NCI-H187 treated with DMSO at 0.1 percent for 48 hours (cell line): ENCODE results near the gene MCRIP2.

ENCODE experiments used
- DNase-seq: peaks from one replicate; lab custom pipeline; 2025; lab: John Stamatoyannopoulos, UW

MCRIP2 gene

DNA sequence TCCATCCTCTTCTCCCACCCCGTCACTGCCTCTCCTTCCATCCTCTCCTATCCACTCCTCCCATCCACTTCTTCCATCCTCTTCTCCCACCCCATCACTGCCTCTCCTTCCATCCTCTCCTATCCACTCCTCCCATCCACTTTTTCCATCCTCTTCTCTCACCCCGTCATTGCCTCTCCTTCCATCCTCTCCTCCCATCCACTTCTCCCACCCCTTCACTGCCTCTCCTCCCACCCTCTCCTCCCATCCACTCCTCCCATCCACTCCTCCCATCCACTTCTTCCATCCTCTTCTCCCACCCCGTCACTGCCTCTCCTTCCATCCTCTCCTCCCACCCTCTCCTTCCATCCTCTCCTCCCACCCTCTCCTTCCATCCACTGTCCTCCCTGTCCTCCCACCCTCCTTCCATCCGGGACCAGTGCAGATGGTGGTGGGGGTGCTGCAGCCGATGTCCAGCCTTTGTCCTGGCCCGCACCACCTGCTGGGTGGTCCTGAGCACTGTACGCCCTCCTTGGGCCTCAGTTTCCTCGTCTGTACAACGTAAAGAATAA, 9.7 kb upstream of the MCRIP2 start:
- DNase-seq, result no peak

DNA sequence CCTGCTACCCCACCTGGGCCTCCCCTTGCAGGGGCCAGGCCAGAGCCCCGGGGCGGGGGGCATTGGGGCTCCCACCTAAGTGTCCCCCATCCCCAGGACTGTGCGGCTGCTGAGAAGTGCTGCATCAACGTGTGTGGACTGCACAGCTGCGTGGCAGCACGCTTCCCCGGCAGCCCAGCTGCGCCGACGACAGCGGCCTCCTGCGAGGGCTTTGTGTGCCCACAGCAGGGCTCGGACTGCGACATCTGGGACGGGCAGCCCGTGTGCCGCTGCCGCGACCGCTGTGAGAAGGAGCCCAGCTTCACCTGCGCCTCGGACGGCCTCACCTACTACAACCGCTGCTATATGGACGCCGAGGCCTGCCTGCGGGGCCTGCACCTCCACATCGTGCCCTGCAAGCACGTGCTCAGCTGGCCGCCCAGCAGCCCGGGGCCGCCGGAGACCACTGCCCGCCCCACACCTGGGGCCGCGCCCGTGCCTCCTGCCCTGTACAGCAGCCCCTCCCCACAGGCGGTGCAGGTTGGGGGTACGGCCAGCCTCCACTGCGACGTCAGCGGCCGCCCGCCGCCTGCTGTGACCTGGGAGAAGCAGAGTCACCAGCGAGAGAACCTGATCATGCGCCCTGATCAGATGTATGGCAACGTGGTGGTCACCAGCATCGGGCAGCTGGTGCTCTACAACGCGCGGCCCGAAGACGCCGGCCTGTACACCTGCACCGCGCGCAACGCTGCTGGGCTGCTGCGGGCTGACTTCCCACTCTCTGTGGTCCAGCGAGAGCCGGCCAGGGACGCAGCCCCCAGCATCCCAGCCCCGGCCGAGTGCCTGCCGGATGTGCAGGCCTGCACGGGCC, 8.9 kb upstream of the MCRIP2 start:
- no peak for DNase-seq

DNA sequence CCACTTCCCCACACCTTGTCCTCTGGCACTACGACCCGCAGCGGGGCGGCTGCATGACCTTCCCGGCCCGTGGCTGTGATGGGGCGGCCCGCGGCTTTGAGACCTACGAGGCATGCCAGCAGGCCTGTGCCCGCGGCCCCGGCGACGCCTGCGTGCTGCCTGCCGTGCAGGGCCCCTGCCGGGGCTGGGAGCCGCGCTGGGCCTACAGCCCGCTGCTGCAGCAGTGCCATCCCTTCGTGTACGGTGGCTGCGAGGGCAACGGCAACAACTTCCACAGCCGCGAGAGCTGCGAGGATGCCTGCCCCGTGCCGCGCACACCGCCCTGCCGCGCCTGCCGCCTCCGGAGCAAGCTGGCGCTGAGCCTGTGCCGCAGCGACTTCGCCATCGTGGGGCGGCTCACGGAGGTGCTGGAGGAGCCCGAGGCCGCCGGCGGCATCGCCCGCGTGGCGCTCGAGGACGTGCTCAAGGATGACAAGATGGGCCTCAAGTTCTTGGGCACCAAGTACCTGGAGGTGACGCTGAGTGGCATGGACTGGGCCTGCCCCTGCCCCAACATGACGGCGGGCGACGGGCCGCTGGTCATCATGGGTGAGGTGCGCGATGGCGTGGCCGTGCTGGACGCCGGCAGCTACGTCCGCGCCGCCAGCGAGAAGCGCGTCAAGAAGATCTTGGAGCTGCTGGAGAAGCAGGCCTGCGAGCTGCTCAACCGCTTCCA, 8.1 kb upstream of the MCRIP2 start:
- DNase-seq, result no peak

DNA sequence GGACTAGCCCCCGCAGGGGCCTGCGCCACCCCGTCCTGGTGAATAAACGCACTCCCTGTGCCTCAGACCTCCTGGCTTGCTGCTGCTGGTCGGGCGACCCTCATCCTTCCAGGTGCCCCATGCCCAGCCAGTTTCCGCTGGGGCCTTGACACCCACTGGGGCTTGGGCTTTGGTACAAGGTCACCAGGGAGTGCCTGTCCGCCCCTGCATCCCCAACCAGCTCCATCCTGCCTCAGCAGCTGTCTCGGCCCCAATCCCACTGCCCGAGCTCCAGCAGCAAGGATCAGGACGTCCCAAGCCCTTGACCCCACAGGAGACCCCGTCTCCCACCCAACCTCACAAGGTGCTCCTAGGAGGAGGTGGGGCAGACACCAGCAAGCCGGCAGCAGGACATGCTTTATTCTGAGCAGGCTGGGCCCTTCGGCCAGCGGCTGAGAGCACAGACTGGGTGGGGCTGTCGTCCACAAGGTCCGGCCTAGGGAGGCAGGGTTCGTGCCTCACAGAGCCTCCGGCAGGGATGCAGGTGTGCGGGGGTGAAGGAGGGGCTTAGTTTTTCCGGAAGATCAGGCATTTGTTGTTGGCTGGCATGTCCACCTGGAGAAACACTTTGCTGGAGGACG, 7.5 kb upstream of the MCRIP2 start:
- no peak for DNase-seq

DNA sequence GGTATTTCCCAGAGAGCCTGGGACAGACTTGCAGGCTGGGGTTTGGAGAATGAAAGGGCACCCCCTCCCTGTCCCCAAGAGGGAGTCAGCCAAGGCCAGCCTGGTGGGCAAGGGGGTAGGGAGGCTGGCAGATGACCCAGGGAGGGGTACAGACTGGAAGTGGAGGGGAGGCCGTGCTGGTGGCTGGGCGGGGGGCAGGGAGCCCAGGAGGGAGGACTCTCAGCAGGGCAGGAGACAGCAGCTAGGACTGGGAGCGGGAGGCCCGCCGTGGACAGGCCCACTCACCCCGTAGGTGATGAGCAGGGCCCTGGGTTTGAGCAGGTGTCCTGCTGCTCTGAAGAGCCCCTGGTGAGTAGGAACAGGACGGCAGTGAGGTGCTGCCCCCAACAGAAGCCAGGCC, 6.6 kb upstream of the MCRIP2 start:
- DNase-seq, result no peak

DNA sequence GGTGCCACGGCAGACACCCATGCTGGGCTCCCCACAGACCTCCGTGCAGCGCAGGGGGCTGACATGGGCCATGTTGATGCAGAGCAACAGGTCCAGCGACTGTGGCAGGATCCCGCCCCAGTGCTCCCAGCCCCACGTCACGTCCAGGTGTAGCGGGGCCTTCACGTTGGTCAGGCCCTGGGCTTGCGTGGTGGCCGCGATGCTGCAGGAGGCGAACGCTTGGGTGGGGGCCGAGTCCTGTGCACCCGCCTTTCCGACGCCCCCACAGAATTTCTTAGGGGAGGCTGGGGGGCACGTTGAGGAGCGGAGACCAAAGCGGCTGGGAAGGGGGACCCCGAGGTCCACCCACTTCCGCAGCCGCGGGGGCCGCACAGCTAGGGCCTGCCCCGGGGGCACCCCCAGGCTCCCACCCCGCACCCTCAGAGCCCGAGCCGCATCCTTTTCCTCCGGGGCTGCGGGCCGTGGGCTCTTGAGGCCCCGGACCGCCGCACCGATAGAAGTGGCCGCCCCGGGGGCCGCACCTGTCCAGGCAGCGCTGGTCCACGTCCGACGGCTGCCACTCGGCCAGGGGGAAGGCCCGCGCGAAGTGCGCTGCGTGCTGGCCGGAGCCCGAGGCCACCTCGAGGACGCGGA, 5.9 kb upstream of the MCRIP2 start:
- DNase-seq, result no peak

DNA sequence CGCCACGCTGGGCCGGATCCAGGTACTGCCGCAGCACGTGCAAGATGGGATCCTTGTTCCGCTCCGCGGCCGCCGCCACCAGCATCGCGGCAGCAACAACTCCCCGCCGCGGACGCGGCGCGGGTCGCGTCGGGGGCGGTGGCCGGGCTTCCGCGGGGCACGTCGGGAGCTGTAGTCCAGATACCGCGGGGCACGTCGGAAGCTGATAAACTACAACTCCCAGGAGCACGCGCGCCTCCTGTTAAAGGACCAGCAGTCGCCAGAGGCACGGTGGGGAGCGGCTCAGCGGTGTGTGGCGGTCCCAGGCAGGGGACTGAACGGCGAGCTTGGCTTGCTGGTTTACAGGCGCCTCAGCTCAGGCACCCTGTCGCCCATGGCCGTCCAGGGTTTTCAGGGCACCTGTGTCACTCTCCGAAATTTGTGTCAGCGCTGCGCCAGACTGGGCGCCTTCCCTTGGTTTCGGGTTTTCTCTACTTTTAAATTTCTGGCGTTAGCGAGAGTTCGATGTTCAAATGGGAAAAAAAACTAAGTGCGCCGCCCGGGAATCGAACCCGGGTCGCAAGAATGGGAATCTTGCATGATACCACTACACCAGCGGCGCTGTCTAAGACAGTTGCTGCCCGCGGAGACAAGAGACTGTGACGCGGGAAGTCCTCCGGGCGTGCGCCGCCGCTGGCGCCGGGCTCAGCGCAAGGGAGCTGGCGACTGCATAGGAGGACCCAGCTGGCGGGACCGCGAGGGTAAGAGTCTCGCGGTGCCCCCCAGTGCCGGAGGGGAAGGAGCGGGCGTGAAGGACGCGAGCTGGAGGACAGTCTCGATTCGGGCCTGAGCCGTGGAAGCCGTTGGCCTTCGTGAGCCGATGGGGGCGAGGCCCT, 5.2 kb upstream of the MCRIP2 start, which contains the start of gene METTL26:
Gene METTL26, minus strand, starts transcription at position 100 of the 875 bp plus-strand sequence. Its CDS starts 15 bp downstream, at position 85.
- peak; percentile 77 for DNase-seq

DNA sequence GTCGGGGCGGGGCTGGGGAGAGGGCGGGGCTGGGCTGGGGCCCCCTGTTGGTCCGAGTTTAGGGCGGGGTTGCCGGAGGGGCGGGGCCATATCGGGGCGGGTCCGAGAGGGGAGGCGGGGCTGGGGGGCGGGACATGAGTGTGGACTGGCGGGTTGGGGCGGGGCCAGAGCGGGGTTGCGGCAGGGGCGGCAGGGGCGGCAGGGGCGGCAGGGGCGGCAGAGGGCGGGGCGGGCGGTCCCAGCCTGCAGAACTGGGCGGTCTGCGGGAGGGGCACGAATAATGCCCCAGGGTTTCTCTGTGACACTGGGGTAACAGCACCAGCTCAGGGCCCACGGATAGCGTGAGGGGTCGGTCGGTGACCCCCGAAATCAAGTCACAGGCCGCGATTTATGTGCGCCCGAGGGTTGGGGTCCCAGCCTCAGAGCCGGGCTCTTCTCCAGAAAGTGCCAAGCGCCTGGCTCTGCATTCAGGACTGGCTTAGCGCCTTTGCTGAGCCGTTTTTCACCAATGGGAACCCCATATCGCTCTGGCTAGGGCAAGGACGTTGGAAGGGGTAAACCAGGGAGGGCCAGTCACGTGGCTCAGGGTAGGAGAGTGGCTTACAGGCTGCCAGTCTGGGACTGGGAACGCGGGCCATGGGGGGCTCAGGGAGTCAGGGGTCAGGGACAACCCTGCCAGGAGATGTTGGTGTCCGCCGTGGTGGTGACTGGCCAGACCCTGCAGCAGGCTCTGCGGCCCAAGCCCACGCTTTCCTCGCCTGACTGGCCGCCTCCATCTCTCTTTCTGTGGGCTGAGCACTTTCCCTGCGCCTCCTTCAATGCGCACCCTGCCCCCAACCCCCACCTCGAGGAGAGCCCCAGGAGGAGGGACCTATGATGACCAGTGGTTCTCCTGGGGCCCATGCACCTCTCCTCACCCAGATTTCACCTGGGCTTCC, 4.3 kb upstream of the MCRIP2 start:
- peak; percentile 56 for DNase-seq

DNA sequence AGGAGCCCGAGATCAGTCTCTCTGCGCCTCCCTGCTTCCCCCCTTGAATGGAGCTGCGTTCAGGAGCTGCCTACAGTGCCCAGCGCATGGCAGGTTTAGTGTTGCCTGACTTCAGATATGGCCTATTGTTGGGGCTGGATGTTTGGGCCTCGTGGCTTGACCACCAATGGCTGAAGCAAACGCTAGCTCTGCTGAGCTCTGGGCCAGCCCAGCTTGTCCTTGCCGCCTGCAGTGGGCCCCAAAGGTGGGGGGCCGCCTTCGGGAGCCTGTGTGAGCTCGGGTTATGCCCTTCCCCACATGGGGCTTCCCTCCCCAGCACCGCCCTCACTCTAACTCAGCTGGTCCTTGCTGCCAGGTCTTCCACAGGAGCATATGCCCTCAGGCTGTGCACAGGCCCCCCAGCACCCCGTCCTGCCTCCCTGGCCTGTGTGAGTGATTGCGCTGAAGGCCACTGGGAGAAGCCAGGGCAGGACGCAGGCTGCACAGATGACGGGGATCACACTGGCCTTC, 3.5 kb upstream of the MCRIP2 start:
- DNase-seq, result no peak

DNA sequence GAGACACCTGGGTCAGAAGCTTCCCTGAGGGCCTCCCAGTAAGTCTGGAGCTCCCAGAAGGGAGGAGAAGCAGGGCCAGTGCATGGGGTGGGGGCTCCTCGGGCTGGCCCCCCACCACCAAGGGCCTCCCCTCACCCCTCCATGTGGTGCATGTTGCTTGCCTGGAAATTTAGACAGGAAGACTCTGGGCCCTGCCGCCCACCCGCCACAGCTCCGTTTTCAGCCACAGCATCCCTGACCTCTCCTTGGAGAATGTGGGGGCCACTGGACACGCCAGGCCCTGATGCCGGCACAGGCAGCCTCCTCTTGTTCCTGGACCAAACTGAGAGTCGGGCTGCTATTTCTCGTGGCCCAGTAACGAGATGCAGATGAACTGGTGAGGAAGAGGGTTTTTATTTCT, 2.8 kb upstream of the MCRIP2 start:
- no peak for DNase-seq

DNA sequence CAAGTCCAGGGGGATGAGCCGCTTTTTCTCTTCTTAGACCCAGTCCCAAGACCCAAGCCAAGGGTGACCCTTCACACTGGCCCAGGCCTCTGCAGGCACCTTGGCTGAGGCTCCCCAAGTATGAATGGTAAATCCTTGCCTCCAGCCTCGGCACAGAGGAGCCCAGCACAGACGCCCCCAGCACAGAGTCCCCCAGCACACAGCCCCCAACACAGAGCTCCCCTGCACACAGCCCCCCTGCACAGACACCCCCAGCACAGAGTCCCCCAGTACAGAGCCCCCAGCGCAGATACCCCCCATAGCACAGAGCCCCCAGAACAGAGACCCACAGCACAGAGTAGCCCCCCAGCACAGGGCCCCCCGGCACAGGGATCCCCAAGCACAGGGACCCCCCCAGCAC, 1.0 kb upstream of the MCRIP2 start:
- DNase-seq, result no peak

DNA sequence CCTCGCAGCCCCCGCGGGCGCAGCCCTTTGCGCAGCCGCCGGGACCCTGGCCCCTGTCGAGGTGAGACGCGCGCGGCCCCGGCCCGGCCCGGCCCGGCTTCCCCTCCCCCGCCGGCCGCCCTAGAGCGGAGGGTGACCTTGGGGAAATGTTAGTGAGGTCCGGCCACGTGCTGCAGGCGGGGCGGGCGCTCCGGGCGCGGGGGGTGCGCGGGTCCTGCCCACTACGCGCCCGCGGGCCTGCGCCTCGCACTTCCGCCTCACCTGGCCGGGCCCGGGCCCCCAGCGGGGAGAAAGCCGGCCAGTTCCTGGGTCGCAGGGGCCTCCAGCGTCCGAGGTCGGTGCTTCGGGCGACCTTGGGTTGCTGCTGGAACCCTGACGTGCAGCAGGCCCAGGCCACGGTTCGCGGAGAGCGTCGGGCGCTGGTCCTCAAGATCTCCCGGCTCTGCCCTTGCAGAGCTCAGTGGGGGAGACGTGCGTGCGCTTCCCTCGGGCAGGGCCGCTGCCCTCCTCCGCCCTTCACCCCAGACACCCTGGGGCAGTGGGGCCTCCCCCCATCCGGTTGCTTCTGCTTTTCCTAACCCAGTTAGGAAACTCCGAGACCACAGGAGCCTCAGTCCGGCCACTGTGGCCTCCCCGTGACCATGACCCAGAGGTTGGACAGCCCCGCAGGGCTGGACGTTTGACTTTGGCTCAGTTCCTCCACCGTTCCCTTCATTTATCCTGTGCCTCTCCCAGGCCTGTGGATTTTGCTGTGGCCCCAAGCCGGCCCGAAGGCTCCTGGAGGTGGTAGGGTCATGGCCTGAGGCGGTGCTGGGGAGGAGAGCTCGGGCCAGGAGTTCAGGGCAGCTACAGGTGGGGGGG, 791 bp downstream of the MCRIP2 start:
- no peak for DNase-seq

DNA sequence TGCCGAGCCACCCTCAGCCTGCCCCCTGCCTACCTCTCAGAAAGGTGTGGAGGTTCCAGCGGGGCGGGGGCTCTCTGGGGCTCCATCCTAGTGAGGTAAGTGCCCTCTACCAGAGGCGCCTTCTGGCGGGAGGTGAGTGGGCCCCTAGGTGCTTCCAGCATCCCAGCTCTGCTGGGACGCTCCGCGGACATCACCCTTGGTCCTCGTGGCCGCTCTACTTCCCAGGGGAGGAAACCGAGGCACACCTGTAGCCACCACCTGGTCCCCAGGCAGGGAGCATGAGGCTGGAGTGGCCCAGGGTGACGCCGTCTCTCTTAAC, 1.4 kb downstream of the MCRIP2 start:
- no peak for DNase-seq

DNA sequence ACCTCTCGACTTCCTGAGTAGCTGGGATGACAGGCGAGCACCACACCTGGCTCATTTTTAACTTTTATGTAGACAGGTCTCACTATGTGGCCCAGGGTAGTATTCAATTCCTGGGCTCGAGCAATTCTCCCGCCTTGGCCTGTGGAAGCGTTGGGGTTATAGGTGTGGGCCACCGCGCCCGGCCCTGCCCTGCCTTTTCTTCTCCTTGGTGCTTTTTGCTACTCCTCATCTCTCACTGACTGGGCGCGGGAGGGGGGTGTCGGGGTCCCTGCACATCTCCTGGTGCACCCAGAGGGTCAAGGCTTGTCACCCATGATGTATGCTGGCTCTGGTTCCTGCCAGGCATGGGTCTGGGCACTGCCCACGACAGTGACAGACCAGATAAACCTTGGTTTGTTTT, 2.9 kb downstream of the MCRIP2 start:
- DNase-seq, result no peak

DNA sequence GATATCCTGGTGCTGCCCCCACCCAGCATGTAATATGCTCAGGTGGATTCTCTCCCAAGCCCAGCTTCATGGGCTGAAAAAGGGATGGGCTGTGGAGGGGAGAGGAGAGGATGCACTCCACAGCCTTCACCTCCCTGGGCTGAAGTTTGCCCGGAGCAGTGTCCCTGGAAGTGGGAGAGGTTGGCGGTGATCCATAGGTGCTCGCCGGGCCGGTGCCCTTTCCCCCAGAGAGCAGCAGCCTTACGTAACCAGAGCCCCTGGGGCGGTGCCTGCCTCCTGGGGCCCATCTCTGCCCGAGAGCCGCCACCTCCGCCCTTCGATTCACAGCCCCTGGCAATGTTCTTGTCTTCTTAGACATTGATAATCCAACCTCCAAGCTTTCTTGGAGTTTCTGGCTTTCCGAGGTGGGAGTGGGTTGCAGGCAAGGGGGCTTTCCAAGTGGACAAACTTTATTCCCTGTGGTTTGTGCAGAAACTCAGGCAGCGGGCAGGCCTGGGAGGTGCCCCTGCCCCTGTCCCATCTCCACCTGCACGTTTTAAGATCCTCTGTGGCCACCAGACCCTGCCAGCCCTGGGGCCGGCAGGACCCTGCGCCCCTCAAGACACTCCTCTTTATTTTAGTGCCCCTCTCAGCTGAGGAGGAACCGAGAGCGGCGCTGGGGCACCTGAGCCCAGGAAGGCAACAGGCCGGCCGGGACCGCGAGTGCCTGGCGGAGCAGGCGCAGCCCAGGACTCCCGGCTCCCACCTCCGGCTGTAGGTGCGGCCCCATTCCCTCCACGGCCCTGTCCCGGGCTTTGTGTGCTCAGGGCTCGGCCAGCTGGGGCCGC, 4.4 kb downstream of the MCRIP2 start:
- no peak for DNase-seq

DNA sequence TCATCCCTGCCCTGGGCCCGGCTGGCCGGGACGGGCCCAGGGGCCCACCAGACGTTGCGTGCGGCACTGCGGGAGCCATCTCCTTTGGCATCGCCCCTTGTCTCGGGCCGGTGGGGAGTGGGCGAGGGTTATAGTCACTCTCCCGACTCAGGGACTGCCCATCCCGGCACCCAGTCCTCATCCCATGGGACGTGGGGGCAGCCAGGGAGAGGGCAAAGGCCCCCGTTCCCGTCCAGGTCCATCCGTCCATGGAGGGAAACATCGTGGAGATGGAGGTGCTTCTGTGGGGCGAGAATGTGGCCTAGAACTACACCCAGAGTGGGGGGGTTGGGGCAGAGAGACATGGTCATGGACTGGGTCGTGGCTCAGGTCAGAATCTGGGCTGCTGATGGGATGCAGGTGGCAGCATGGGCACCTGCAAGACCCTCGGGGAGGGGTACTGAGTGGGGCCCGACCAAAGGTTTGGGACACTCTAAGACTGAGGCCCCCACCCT, 5.1 kb downstream of the MCRIP2 start:
- no peak for DNase-seq

DNA sequence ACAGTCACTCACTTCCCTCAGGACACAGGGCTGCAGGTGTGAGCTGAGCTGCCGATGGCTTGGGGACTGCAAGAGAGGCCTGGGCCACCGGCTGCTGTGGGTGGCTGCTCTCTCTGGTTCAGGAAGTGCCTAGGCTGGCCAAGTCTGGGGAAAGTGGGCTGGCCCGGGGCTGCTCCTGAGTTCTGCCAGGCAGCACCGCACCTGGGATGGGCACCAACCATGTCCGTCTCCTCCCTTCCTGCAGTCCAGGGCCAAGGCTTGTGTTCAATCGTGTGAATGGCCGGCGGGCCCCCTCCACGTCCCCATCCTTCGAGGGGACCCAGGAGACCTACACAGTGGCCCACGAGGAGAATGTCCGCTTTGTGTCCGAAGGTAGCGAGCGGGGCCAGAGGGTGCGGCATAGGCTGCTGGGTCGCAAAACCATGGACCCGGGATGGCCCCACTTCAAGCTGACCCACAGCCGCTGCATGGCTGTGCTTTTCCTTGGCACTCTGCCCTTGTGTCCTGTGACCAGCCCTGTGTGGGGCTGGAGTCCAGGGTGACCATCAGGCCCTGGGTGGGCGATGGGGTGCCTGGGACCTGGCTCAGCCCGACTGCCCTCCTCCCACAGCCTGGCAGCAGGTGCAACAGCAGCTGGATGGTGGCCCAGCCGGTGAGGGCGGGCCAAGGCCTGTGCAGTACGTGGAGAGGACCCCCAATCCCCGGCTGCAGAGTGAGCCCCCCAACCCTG, 5.7 kb downstream of the MCRIP2 start:
- no peak for DNase-seq
